Measurements from ENCODE around the gene BPIFB3. TPM values are rescaled to one million over a fixed set of nuclear protein-coding genes. Genes with fewer than 3 reads are reported as not detected.

BPIFB3 gene
- total RNA-seq, 1 donor from 2014 or later: not detected

DNA sequence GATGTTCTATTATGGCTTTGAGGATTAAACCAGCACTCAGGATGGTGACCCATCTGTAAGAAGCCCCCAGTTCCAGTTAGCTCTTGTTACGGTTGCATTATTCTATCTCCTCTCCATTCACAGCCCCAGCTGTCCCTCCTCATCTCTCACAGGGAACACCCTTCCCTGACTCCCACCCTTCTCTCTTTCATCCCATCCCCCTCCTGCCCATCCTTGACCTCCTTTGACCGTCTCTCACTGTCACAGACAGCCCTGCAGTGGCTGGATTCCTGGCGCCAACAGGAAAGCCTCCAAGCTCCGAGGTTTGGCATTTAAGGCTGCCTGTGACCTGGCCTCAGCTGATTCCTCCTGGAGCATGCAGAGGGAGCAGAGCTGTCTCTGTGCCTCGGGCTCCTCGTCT, 21.6 kb downstream of the BPIFB3 start:
- TF ChIP-seq, protein P1, sequence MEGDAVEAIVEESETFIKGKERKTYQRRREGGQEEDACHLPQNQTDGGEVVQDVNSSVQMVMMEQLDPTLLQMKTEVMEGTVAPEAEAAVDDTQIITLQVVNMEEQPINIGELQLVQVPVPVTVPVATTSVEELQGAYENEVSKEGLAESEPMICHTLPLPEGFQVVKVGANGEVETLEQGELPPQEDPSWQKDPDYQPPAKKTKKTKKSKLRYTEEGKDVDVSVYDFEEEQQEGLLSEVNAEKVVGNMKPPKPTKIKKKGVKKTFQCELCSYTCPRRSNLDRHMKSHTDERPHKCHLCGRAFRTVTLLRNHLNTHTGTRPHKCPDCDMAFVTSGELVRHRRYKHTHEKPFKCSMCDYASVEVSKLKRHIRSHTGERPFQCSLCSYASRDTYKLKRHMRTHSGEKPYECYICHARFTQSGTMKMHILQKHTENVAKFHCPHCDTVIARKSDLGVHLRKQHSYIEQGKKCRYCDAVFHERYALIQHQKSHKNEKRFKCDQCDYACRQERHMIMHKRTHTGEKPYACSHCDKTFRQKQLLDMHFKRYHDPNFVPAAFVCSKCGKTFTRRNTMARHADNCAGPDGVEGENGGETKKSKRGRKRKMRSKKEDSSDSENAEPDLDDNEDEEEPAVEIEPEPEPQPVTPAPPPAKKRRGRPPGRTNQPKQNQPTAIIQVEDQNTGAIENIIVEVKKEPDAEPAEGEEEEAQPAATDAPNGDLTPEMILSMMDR (IDR thresholded peaks at IDR 0.05; ENCODE audit: partially characterized antibody, unreplicated experiment): no peak
- H3K4me3 Mint-ChIP-seq (ENCODE audit: unreplicated experiment): no peak overlapping the region
- H3K27ac Mint-ChIP-seq (ENCODE audit: unreplicated experiment): no peak overlapping the region
- no peaks in the 10 kb centered on the region for H3K36me3 Mint-ChIP-seq (ENCODE audit: unreplicated experiment)
- DNase-seq: no peak
- peaks cover 2% of the 10 kb centered on the region for H3K9me3 Mint-ChIP-seq (ENCODE audit: unreplicated experiment)
- H3K4me1 Mint-ChIP-seq (ENCODE audit: low read depth, unreplicated experiment): no peaks in the 10 kb centered on the region
- peaks cover 3% of the 10 kb centered on the region for H3K27me3 Mint-ChIP-seq (ENCODE audit: unreplicated experiment)

DNA sequence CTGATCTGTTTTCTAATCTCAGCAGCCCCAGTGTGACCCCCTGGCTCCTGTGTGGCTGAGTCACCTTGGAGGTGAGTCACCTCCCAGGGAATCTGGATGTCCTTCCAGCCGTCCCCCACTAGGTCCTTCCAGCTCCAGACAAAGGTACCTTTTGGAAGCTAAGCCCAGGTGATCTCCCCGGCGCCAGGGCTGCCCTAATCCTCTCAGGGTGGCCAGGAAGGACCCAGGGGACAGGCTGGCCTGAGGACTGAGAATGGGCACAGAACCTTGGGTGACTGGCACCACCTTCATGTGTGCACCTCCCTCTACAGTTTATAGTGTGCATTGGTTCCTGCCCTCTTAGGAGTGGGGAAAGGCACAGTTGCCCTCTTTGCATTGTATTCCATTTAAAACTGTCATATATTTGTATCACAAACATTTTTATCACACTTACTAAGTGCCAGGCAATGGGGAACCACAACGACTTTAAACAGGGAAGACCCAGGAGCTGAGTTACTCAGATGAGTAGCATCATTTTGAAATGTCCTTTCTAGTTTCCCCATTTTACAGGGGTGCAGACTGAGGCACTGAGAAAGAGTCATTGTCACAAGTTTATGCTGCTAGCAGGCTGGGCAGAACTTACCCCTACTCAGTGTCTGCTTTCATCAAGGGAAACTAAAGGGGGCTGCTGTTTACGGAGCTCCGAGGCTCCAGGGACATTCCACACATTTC, 23.1 kb downstream of the BPIFB3 start:
- DNase-seq: no peak
- no peaks in the 10 kb centered on the region for H3K27me3 Mint-ChIP-seq (ENCODE audit: unreplicated experiment)
- TF ChIP-seq, protein P1 (IDR thresholded peaks at IDR 0.05; ENCODE audit: partially characterized antibody, unreplicated experiment): no peak
- H3K4me3 Mint-ChIP-seq (ENCODE audit: unreplicated experiment): no peak overlapping the region
- H3K36me3 Mint-ChIP-seq (ENCODE audit: unreplicated experiment): peaks cover 5% of the 10 kb centered on the region
- H3K9me3 Mint-ChIP-seq (ENCODE audit: unreplicated experiment): peaks cover 2% of the 10 kb centered on the region
- H3K27ac Mint-ChIP-seq (ENCODE audit: unreplicated experiment): no peak overlapping the region
- H3K4me1 Mint-ChIP-seq (ENCODE audit: low read depth, unreplicated experiment): no peaks in the 10 kb centered on the region

DNA sequence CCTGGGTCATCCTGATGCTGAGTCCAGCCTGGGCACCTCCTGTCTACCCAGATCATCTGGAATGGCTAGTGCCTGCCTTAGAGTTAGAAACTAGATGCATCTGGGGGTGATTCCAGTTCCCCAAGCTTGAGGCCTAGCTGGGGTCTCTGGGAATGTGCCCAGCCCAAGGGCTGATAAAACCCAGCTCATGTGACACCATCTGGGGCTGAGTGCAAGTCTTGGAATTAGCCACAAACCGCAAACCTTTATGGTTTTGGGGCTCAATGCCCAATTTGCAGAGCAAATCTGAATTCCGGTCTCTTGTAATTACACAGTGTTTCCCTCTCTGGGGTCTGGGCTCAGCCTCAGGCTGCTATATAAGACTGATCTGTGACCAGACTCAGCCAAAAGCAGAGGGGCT, 25.6 kb downstream of the BPIFB3 start, which contains the start of gene BPIFB4:
TSS of gene BPIFB4 (plus strand) at position 385 of the 400 bp plus-strand sequence. CDS start 1,884 bp downstream, outside the sequence.
- H3K9me3 Mint-ChIP-seq (ENCODE audit: unreplicated experiment): peaks cover 3% of the 10 kb centered on the region
- H3K4me1 Mint-ChIP-seq (ENCODE audit: low read depth, unreplicated experiment): no peaks in the 10 kb centered on the region
- no peak within 1 kb of the TSS for H3K27ac Mint-ChIP-seq (ENCODE audit: unreplicated experiment)
- TF ChIP-seq, protein P1 (IDR thresholded peaks at IDR 0.05; ENCODE audit: partially characterized antibody, unreplicated experiment): no peak
- DNase-seq: no peak
- H3K4me3 Mint-ChIP-seq (ENCODE audit: unreplicated experiment): no peak within 1 kb of the TSS
- peaks cover 5% of the 10 kb centered on the region for H3K36me3 Mint-ChIP-seq (ENCODE audit: unreplicated experiment)
- no peaks in the 10 kb centered on the region for H3K27me3 Mint-ChIP-seq (ENCODE audit: unreplicated experiment)

DNA sequence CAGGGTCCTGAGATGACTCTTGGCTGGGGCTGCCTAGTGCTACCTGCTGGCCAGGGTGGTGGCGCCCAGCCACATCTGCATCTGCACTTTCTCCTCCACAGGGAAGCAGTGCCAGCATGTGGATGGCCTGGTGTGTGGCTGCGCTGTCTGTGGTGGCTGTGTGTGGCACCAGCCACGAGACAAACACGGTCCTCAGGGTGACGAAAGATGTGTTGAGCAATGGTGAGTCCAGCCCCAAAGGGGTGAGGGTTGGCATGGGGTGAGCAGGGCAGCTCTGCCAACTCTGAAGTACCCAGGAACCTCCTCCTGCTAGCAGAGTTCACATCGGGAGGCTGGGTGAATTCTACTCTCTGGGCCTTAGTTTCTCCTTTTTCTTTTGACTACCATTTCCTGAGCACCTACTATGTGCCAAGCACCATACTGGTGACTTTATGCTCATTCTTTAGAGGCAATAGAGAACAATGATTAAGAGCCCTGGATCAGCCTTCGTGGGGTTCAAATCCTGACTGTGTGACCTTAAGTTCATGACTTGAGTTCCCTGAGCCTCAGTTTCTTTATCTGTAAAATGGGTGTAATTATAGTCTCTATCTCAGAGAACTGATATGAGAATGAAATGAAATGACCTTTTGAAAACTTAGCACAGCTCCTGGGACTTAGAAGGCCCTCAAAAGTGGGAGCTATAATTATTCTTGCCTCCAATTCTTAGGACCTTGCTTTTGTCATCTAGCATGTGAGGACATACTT, 27.9 kb downstream of the BPIFB3 start:
- Mint-ChIP-seq H3K4me1 (ENCODE audit: low read depth, unreplicated experiment) (no peaks in the 10 kb centered on the region), H3K36me3 (ENCODE audit: unreplicated experiment) (peaks cover 5% of the 10 kb centered on the region), H3K27ac (ENCODE audit: unreplicated experiment) (no peak overlapping the region), H3K4me3 (ENCODE audit: unreplicated experiment) (no peak overlapping the region), H3K9me3 (ENCODE audit: unreplicated experiment) (peaks cover 2% of the 10 kb centered on the region), H3K27me3 (ENCODE audit: unreplicated experiment) (no peaks in the 10 kb centered on the region)
- DNase-seq: no peak
- TF ChIP-seq, protein P1 (IDR thresholded peaks at IDR 0.05; ENCODE audit: partially characterized antibody, unreplicated experiment): no peak

DNA sequence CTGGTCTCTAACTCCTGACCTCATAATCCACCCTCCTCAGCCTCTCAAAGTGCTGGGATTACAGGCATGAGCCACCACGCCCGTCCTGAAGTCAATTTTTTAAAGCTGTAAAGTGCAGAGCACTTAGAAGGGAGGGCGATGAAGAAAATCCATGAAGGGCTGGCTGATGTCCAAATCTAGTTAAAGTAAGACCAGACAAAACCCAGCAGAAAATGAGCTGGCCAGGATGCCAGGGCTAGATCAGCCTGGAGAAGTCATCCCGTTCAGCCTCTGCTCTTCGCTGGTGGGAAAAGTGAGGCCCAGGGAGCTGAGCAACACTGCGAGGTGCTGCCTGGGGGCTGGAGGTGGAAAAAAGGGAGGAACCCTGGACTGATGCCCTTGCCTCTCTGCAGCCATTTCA, 28.8 kb downstream of the BPIFB3 start:
- no peak for DNase-seq
- H3K4me1 Mint-ChIP-seq (ENCODE audit: low read depth, unreplicated experiment): no peaks in the 10 kb centered on the region
- peaks cover 5% of the 10 kb centered on the region for H3K36me3 Mint-ChIP-seq (ENCODE audit: unreplicated experiment)
- H3K27ac Mint-ChIP-seq (ENCODE audit: unreplicated experiment): no peak overlapping the region
- H3K9me3 Mint-ChIP-seq (ENCODE audit: unreplicated experiment): peaks cover 2% of the 10 kb centered on the region
- no peak overlapping the region for H3K4me3 Mint-ChIP-seq (ENCODE audit: unreplicated experiment)
- H3K27me3 Mint-ChIP-seq (ENCODE audit: unreplicated experiment): peaks cover under 1% of the 10 kb centered on the region
- TF ChIP-seq, protein P1 (IDR thresholded peaks at IDR 0.05; ENCODE audit: partially characterized antibody, unreplicated experiment): no peak

Measured in glutamatergic neuron (in vitro differentiated cells).